GM12878 (cell line): ENCODE results near the gene EPB42. TPM values are rescaled to one million over a fixed set of nuclear protein-coding genes. Genes with fewer than 3 reads are reported as not detected.

ENCODE experiments used
- ATF7 ChIP-seq: fragments of 450-650 bp; IDR thresholded peaks from 2 replicates; pipeline ENCODE4 v1.6.1; 2016; ENCODE audit warnings: low read depth, mild to moderate bottlenecking
- CBX5 ChIP-seq: sonication (generic); IDR thresholded peaks from 2 replicates; pipeline ENCODE4 v1.6.1; 2016; ENCODE audit warnings: low read depth, moderate library complexity, mild to moderate bottlenecking, inconsistent platforms
- CHD2 ChIP-seq: IDR thresholded peaks from 2 replicates; pipeline ENCODE4 v1.6.1; 2011; ENCODE audit warnings: low read depth, low read length, improper control_type of control experiment, borderline replicate concordance
- CREB1 ChIP-seq: IDR thresholded peaks from 2 replicates; pipeline ENCODE4 v1.6.1; 2012; ENCODE audit warnings: low read depth, mild to moderate bottlenecking, inconsistent platforms
- HSF1 ChIP-seq: fragments of 150-350 bp; IDR thresholded peaks from 2 replicates; pipeline ENCODE4 v1.6.1; 2014; ENCODE audit warnings: mild to moderate bottlenecking, low read depth, low read length
- KDM1A ChIP-seq: fragments of 200-600 bp; sonication (generic); IDR thresholded peaks from 2 replicates; pipeline ENCODE4 v1.6.1; 2016; ENCODE audit warnings: borderline replicate concordance
- MXI1 ChIP-seq: fragments of 150-350 bp; IDR thresholded peaks from 2 replicates; pipeline ENCODE4 v1.6.1; 2011; ENCODE audit warnings: low read depth, mild to moderate bottlenecking, inconsistent platforms, low read length, improper control_type of control experiment
- NFIC ChIP-seq: IDR thresholded peaks from 2 replicates; pipeline ENCODE4 v1.6.1; 2012; ENCODE audit warnings: low read depth, mild to moderate bottlenecking, inconsistent platforms, low read length, moderate library complexity
- NRF1 ChIP-seq: conservative IDR thresholded peaks from 2 replicates; pipeline ENCODE4 v1.6.1; 2011; ENCODE audit warnings: mild to moderate bottlenecking, low read depth, low read length, improper control_type of control experiment
- POLR2AphosphoS5 ChIP-seq: IDR thresholded peaks from 2 replicates; pipeline ENCODE4 v1.6.1; 2011; ENCODE audit warnings: mild to moderate bottlenecking, low read length, inconsistent platforms
- POU2F2 ChIP-seq: IDR thresholded peaks from 3 replicates; pipeline ENCODE4 v1.6.1; 2011; ENCODE audit warnings: low read depth, mild to moderate bottlenecking, low read length, borderline replicate concordance
- PRDM15 ChIP-seq: fragments of 450-650 bp; formaldehyde crosslinking; IDR thresholded peaks from 2 replicates; pipeline ENCODE4 v1.4.0; 2020; ENCODE audit warnings: mild to moderate bottlenecking, moderate library complexity
- SIN3A ChIP-seq: IDR thresholded peaks from 2 replicates; pipeline ENCODE4 v1.6.1; 2012; ENCODE audit warnings: low read depth, low read length, improper control_type of control experiment
- SKIL ChIP-seq: fragments of 450-650 bp; IDR thresholded peaks from 2 replicates; pipeline ENCODE4 v1.6.1; 2017; ENCODE audit warnings: mild to moderate bottlenecking, low read depth, inconsistent platforms; ENCODE audit not compliant: poor library complexity, severe bottlenecking
- ZNF687 ChIP-seq: fragments of 450-650 bp; IDR thresholded peaks from 2 replicates; pipeline ENCODE4 v1.6.1; 2017; ENCODE audit warnings: mild to moderate bottlenecking, moderate library complexity
- polyA plus RNA-seq, 11 experiments: library from polyadenylated mRNA; depleted of rRNA in 4 of 11; unstranded in 6 of 11; stranded (reverse) in 5 of 11; fragments of >200 nt; fragmentation: Nextera tagmentation in 4 of 11; fragmentation: Illumina TruSeq in 1 of 11; extraction: Ambion mirVana in 4 of 11; extraction: Trizol in 1 of 11; gene quantifications; 1 replicate in 1 of 11; 2 replicates in 10 of 11; pipeline versions ENCODE4 v1.2.1 to v1.2.3, GENCODE V29; 2011 to 2016; ENCODE audit warnings: inconsistent platforms in 2 of 11, missing spikeins in 2 of 11, low read depth in 1 of 11
- total RNA-seq, 4 experiments: library from RNA; depleted of rRNA in 3 of 4; stranded (reverse); fragments of >200 nt in 3 of 4; fragmentation: Illumina TruSeq in 1 of 4; extraction: Trizol in 1 of 4; gene quantifications; 2 replicates each; pipeline versions ENCODE4 v1.2.1 to v1.2.3, GENCODE V29; 2013 to 2021

The EPB42 gene
- total and polyA plus RNA-seq, 10 of the 15 experiments (the other 5 are each of a cell fraction or from before 2014, with no cell fraction given), result not detected

GRCh38 chr15:43253431-43254403, 32.9 kb upstream of the EPB42 start (continued):
- TF ChIP-seq MXI1 (peak; percentile 72; the same call in 1 of the 2 replicates), CHD2 (peak; percentile 47; the same call in 1 of the 2 replicates), NRF1 (no peak), POLR2AphosphoS5 (peak; percentile 6; the same call in 1 of the 2 replicates), ZNF687 (peak; percentile 93), CREB1 (no peak), SKIL (peak; percentile 95), POU2F2 (peak; percentile 36; the same call in 1 of the 3 replicates), ATF7 (peak; percentile 85), PRDM15 (CRISPR knock-in tag) (no peak), HSF1 (no peak), NFIC (peak; percentile 38; the same call in 1 of the 2 replicates), CBX5 (no peak), KDM1A (no peak), SIN3A (no peak)
